Sigmoid colon (tissue), 7 donors: Measurements from ENCODE around the gene FRYL. TPM values are rescaled to one million over a fixed set of nuclear protein-coding genes. Genes with fewer than 3 reads are reported as not detected.
"Not testable (repeated sequence)": the region's sequence is repeated elsewhere in the genome, so short reads cannot be mapped to it uniquely, and the experiment has no call there.

Experiments
- DNase-seq: peaks from one replicate; pipeline ENCODE4 v3.0.0-alpha.2; 2019
- H3K27ac ChIP-seq, 4 donors: fragments of 200-600 bp; sonication (generic); one replicate each; pipeline ENCODE4 v1.5.1; 2016 to 2019; ENCODE audit warnings: mild to moderate bottlenecking in 1 of 4
- H3K27me3 ChIP-seq, 3 donors: fragments of 200-600 bp; sonication (generic); one replicate each; pipeline ENCODE4 v1.5.1; 2019; ENCODE audit warnings: mild to moderate bottlenecking in 1 of 3
- H3K36me3 ChIP-seq, 4 donors: fragments of 200-600 bp; sonication (generic); one replicate each; pipeline ENCODE4 v1.5.1; 2016 to 2019
- H3K4me1 ChIP-seq, 4 donors: fragments of 200-600 bp; sonication (generic); one replicate each; pipeline ENCODE4 v1.5.1; 2017 to 2019
- H3K4me3 ChIP-seq, 4 donors: fragments of 200-600 bp; sonication (generic); one replicate each; pipeline ENCODE4 v1.5.1; 2017 to 2019; ENCODE audit warnings: mild to moderate bottlenecking in 2 of 4, moderate library complexity in 1 of 4
- H3K9me3 ChIP-seq, 4 donors: fragments of 200-600 bp in 3 of 4; sonication (generic) in 3 of 4; one replicate each; pipeline versions ENCODE4 v1.5.1 to v1.6.1; 2013 to 2019
- CTCF ChIP-seq, 4 experiments: fragments of 450-650 bp in 3 of 4; fragments of 200-600 bp in 1 of 4; IDR thresholded peaks; one replicate each; pipeline ENCODE4 v1.5.1; 2016 to 2019; ENCODE audit warnings: antibody characterized with exemption in 4 of 4, mild to moderate bottlenecking in 3 of 4, moderate library complexity in 2 of 4
- EP300 ChIP-seq, 4 donors: sonication (generic); formaldehyde crosslinking; IDR thresholded peaks; one replicate each; pipeline ENCODE4 v1.6.1; 2017; ENCODE audit warnings: antibody characterized with exemption in 4 of 4
- POLR2A ChIP-seq, 2 donors: fragments of 450-650 bp; IDR thresholded peaks; one replicate each; pipeline ENCODE4 v1.6.1; 2016; ENCODE audit warnings: antibody characterized with exemption in 2 of 2, mild to moderate bottlenecking in 2 of 2, moderate library complexity in 2 of 2
- POLR2AphosphoS5 ChIP-seq, 4 donors: sonication (generic); formaldehyde crosslinking; IDR thresholded peaks; one replicate each; pipeline ENCODE4 v1.6.1; 2017; ENCODE audit warnings: antibody characterized with exemption in 4 of 4
- WGBS, 2 donors: extraction: QIAGEN DNeasy Blood & Tissue Kit; methylation state at CpG; one replicate each; pipeline ENCODE4 v1.1.7; 2013; 5-methylcytosine and 5-hydroxymethylcytosine counted together
- intact Hi-C: fragments of 100-400 bp; cut with DNase I; formaldehyde crosslinking; loops from one replicate; pipeline ENCODE4 v1.15.1; 2023
- polyA plus RNA-seq, 3 donors: library from polyadenylated mRNA; stranded (reverse); fragments of 200-250 nt; gene quantifications; one replicate each; pipeline ENCODE4 v1.2.3, GENCODE V29; 2013
- total RNA-seq, 4 donors: library from RNA; depleted of rRNA; stranded (reverse); fragments of >200 nt; gene quantifications; one replicate each; pipeline ENCODE4 v1.1.0, GENCODE V29; 2016
- donor health status: healthy with polysubstance abuse.
- donor health status: Bipolar disorder and iron deficiency.
- donor health status: healthy.

The FRYL gene
- total and polyA plus RNA-seq, 7 donors: 41.4 to 72.4 (median 55.0) TPM

DNA sequence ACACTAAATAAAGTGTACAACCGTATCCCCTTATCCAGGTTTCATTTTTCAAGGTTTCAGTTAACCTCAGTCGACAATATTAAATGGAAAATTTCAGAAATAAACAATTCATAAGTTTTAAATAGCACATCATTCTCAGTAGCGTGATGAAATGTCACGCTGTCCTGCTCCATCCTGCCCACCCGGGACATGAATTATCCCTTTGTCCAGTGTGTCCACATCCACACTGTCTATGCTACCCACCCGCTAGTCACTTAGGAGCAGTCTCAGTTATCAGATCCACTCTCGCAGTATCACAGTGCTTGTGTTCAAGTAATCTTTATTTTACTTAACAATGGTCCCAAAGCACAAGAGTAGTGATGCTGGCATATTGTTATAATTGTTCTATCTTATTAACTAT is 54.7 kb downstream of the FRYL start:
- intact Hi-C loops: no loop called here
- H3K4me3 ChIP-seq: no peak overlapping the region
- no peaks in the 10 kb centered on the region for H3K27me3 ChIP-seq
- no peaks in the 10 kb centered on the region for H3K36me3 ChIP-seq
- 95 to 97% methylated on average over 7 of the region's 7 CpGs for WGBS, 2 donors
- H3K4me1 ChIP-seq: peaks cover 0 to 30% (median 8%) of the 10 kb centered on the region in 4 donors
- no peak overlapping the region for H3K27ac ChIP-seq
- TF ChIP-seq POLR2AphosphoS5 (IDR thresholded peaks at IDR 0.05) (no peak), EP300 (IDR thresholded peaks at IDR 0.05) (no peak), POLR2A (IDR thresholded peaks at IDR 0.05) (no peak), CTCF (IDR thresholded peaks at IDR 0.05) (no peak)
- no peak for DNase-seq
- H3K9me3 ChIP-seq: no peaks in the 10 kb centered on the region

GRCh38 chr4:48722509-48723446 is 57.3 kb downstream of the FRYL start:
- intact Hi-C loops: no loop called here
- peaks cover 0 to 30% (median 8%) of the 10 kb centered on the region in 4 donors for H3K4me1 ChIP-seq
- whole genome bisulfite sequencing, 2 donors: 66 to 73% methylated on average over 5 of the region's 5 CpGs
- no peaks in the 10 kb centered on the region for H3K36me3 ChIP-seq
- H3K4me3 ChIP-seq: no peak overlapping the region
- TF ChIP-seq EP300 (IDR thresholded peaks at IDR 0.05) (no peak), CTCF (IDR thresholded peaks at IDR 0.05) (no peak), POLR2A (IDR thresholded peaks at IDR 0.05) (no peak), POLR2AphosphoS5 (IDR thresholded peaks at IDR 0.05) (no peak)
- no peak overlapping the region for H3K27ac ChIP-seq
- H3K27me3 ChIP-seq: no peaks in the 10 kb centered on the region
- H3K9me3 ChIP-seq: no peaks in the 10 kb centered on the region
- DNase-seq: no peak

GRCh38 chr4:48720459-48720858 is 59.6 kb downstream of the FRYL start:
- TF ChIP-seq CTCF (IDR thresholded peaks at IDR 0.05): no peak
- TF ChIP-seq POLR2A (IDR thresholded peaks at IDR 0.05): no peak
- no peak for TF ChIP-seq EP300 (IDR thresholded peaks at IDR 0.05)
- no peak overlapping the region for H3K27ac ChIP-seq
- no peaks in the 10 kb centered on the region for H3K27me3 ChIP-seq
- H3K36me3 ChIP-seq: no peaks in the 10 kb centered on the region
- H3K4me3 ChIP-seq: no peak overlapping the region
- no peak for DNase-seq
- WGBS, 2 donors: 93 to 96% methylated on average over 2 of the region's 2 CpGs
- peaks cover 0 to 19% (median 5%) of the 10 kb centered on the region in 4 donors for H3K4me1 ChIP-seq
- intact Hi-C loops: no loop called here
- H3K9me3 ChIP-seq: no peaks in the 10 kb centered on the region

GRCh38 chr4:48718818-48719465 is 61.1 kb downstream of the FRYL start:
- WGBS, 2 donors: 89 to 93% methylated on average over 5 of the region's 5 CpGs
- H3K27me3 ChIP-seq: no peaks in the 10 kb centered on the region
- no peak overlapping the region for H3K4me3 ChIP-seq
- TF ChIP-seq EP300 (IDR thresholded peaks at IDR 0.05): no peak
- no peak for TF ChIP-seq CTCF (IDR thresholded peaks at IDR 0.05)
- TF ChIP-seq POLR2AphosphoS5 (IDR thresholded peaks at IDR 0.05): no peak
- H3K9me3 ChIP-seq: no peaks in the 10 kb centered on the region
- H3K36me3 ChIP-seq: no peaks in the 10 kb centered on the region
- H3K4me1 ChIP-seq: peaks cover 0 to 17% (median 5%) of the 10 kb centered on the region in 4 donors
- DNase-seq: no peak
- H3K27ac ChIP-seq: no peak overlapping the region
- intact Hi-C loops: no loop called here

- H3K9me3 ChIP-seq, H3K27ac ChIP-seq, intact Hi-C loops, H3K36me3 ChIP-seq, H3K27me3 ChIP-seq, H3K4me1 ChIP-seq, H3K4me3 ChIP-seq, DNase-seq: not testable (repeated sequence)
- 96 to 98% methylated on average over 4 of the region's 5 CpGs for WGBS, 2 donors
Observed at GRCh38 chr4:48716285-48716684, 63.8 kb downstream of the FRYL start.
